NCI-H748 (cell line): ENCODE results near the gene GCK.

ENCODE experiments used
- DNase-seq: peaks from one replicate; lab custom pipeline; 2025; ENCODE audit not compliant: unreplicated experiment; lab: John Stamatoyannopoulos, UW

The GCK gene

DNA sequence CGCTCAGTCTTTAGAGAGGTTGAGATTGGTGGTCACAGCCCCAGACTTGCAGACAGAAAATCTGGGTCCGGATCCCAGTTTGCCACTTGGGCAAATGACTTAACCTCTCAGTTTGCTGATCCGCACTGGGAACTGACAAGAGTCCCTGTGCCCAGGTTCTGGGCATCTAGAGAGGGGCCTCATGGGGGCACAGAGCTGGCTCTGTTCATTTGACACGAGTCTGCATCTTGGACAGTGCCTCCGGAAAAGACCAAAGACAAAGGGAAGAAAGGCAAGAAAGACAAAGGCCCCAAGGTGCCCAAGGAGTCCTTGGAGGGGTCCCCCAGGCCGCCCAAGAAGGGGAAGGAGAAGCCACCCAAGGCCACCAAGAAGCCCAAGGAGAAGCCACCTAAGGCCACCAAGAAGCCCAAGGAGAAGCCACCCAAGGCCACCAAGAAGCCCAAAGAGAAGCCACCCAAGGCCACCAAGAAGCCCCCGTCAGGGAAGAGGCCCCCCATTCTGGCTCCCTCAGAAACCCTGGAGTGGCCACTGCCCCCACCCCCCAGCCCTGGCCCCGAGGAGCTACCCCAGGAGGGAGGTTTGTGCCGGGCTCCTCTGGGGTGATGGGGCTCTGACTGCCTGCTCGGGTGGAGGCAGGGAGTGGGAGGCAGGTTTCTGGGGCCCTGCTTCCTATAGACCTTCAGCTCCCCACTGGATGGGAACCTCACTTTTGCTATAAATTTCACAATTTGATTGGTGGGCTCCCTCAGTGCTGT lies 82.8 kb downstream of the GCK start:
- no peak for DNase-seq

DNA sequence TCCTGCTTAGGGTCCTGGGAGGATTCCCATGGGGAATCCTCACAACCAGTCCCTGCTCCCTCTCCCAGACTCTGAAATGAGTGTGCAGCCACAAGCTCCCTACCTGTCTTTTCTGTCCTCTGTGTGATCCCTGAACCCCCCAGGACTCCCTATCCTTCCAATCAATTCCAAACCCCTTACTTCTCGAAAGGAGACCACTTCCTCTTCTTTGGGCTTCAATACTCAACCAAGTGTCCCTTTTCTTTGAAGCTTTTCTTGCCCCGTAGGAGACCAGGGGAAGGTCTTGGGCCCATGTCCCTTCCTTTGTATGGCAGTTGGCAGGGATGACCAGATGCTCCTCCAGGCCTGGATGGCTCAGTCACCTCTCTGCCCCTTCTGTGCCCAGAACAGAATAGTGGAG lies 83.4 kb downstream of the GCK start:
- no peak for DNase-seq

DNA sequence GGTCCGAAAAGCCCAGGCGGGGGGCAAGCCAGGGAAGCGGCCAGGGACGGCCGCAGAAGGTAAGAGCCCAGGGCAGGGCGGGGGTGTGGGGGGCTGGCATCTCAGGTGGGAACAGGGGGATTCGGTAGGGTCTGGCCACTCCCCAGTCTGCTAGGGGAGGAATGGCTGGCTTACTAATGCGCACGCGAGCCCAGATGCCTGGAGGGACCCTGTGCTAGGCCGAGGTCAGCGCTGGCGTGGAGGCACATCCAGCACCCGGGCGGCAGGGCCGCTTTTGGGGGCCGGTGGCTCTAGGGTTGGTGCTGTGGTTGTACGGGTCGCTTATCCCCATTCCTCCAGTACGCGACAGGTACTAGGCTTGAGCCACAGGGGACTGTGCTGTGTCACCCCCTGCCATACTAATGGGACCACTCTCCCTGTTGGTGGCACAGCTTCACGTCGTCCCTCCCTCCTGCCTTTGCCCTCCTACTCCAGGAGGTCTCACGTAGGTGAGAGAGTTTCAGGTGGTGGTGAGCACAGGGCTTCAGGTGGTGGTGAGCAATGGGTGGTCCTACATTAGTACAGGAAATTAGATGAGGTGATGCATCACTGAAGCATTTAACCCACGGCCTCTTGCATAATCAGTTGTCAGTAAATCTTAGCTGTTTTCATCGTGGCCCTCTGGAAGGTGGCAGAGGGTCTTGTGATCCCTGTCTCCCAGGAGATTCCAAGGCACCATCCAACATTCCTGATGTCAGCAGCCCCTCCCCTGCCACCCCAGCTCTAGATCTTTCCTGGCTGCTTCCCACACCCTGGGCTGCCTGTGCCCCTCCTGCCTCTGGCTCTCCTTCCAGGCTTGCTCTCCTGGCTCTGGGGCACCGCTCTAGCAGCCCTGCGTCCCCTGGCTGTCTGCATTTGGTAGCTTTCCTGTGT lies 84.1 kb downstream of the GCK start:
- no peak for DNase-seq

GRCh38 chr7:44103923-44104859 lies 85.0 kb downstream of the GCK start, which contains the start of gene AEBP1:
Gene AEBP1 (plus strand): TSS chr7:44104345. CDS start chr7:44104666, 321 bp downstream.
- DNase-seq: peak; percentile 54

GRCh38 chr7:44103566-44103922 lies 85.7 kb downstream of the GCK start:
- DNase-seq: no peak

GRCh38 chr7:44102846-44103565 lies 86.2 kb downstream of the GCK start:
- no peak for DNase-seq

GRCh38 chr7:44101966-44102845 lies 87.0 kb downstream of the GCK start:
- DNase-seq: no peak

GRCh38 chr7:44101303-44101965 lies 87.8 kb downstream of the GCK start:
- no peak for DNase-seq

- no peak for DNase-seq
Observed at GRCh38 chr7:44100458-44101302, 88.6 kb downstream of the GCK start.

DNA sequence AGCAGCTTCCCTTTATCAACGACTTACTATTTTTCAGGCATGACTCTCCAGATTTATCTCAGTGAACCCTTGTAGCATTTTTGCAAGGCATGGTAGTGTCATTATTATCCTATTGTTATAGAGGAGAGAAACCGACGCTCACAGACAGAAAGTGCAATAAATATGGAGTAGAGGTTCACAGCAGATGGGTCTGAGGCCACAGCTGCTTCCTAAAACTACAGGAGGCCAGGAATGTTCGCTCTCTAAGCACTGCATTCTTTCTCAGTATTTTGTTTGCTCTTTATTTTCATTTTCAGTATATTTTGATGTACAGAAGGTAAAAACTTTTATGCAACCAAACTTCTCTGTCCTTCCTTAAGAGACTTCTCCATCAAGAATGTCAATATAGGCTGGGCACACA lies 89.6 kb downstream of the GCK start:
- DNase-seq: no peak

GRCh38 chr7:44098092-44099068 lies 90.9 kb downstream of the GCK start:
- no peak for DNase-seq

GRCh38 chr7:44097064-44097932 lies 91.9 kb downstream of the GCK start:
- no peak for DNase-seq

GRCh38 chr7:44096326-44096881 lies 92.8 kb downstream of the GCK start:
- no peak for DNase-seq

DNA sequence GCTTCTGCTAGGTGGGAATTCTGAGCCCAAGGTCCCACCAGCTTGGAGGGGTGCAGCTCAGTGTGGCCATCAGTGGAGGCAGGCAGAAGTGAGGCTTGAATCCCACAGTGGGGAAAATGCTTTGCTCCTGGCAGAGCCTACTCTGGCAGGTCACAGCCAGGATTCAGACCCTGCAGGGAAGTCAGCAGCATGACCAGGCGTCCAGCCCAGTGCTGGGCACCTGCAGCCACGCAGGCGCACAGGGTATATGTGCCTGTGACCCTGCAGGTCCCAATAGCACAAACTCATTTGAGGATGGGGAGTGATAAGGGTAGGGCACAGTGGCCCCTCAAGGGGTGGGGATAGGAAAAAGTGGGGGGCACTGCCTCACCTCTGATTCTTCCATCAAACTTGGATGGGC lies 93.5 kb downstream of the GCK start:
- no peak for DNase-seq

GRCh38 chr7:44094883-44095592 lies 94.2 kb downstream of the GCK start:
- DNase-seq: no peak
